HG02973 (cell line): ENCODE results near the gene PRRC2C.
"Not testable (repeated sequence)": the region's sequence is repeated elsewhere in the genome, so short reads cannot be mapped to it uniquely, and the experiment has no call there.

Source experiments
- ATAC-seq: cut with Tn5 transposase; IDR thresholded peaks from one replicate; pipeline ENCODE4 v1.9.1; 2021; ENCODE audit warnings: moderate library complexity; ENCODE audit not compliant: unreplicated experiment

Gene PRRC2C

GRCh38 chr1:171582589-171582988, 97.3 kb downstream of the PRRC2C start:
- no peak for ATAC-seq

- ATAC-seq = no peak
Measured at GRCh38 chr1:171583591-171584201, 98.4 kb downstream of the PRRC2C start.

GRCh38 chr1:171585715-171586114, 100.4 kb downstream of the PRRC2C start:
- no peak for ATAC-seq

GRCh38 chr1:171588230-171588629, 102.9 kb downstream of the PRRC2C start:
- ATAC-seq = no peak

GRCh38 chr1:171590022-171590421, 104.7 kb downstream of the PRRC2C start:
- no peak for ATAC-seq

- ATAC-seq = no peak
Measured at GRCh38 chr1:171595324-171595723, 110.0 kb downstream of the PRRC2C start.

- no peak for ATAC-seq
Measured at GRCh38 chr1:171596119-171596518, 110.8 kb downstream of the PRRC2C start.

- ATAC-seq = no peak
Measured at GRCh38 chr1:171596705-171597104, 111.4 kb downstream of the PRRC2C start.

- no peak for ATAC-seq
Measured at GRCh38 chr1:171597203-171597602, 111.9 kb downstream of the PRRC2C start.

GRCh38 chr1:171600310-171600709, 115.0 kb downstream of the PRRC2C start:
- not testable (repeated sequence) for ATAC-seq

GRCh38 chr1:171600862-171601261, 115.5 kb downstream of the PRRC2C start:
- no peak for ATAC-seq

GRCh38 chr1:171603042-171603441, 117.7 kb downstream of the PRRC2C start:
- ATAC-seq = not testable (repeated sequence)

GRCh38 chr1:171606402-171606941, 121.1 kb downstream of the PRRC2C start:
- ATAC-seq = no peak

GRCh38 chr1:171610385-171610784, 125.1 kb downstream of the PRRC2C start:
- ATAC-seq = no peak

- ATAC-seq = no peak
Measured at GRCh38 chr1:171611306-171611705, 126.0 kb downstream of the PRRC2C start.

- ATAC-seq = no peak
Measured at GRCh38 chr1:171613282-171613681, 128.0 kb downstream of the PRRC2C start.

- ATAC-seq = not testable (repeated sequence)
Measured at GRCh38 chr1:171615122-171615906, 130.0 kb downstream of the PRRC2C start.

- no peak for ATAC-seq
Measured at GRCh38 chr1:171616586-171616985, 131.3 kb downstream of the PRRC2C start.

- ATAC-seq = no peak
Measured at GRCh38 chr1:171622152-171622462, 136.8 kb downstream of the PRRC2C start, which contains the start of gene MYOCOS. MYOCOS (plus strand) TSS chr1:171622243; CDS start chr1:171623884, 1,641 bp downstream.

GRCh38 chr1:171623651-171624331, 138.5 kb downstream of the PRRC2C start:
- ATAC-seq = no peak

- ATAC-seq = no peak
Measured at GRCh38 chr1:171625225-171625624, 139.9 kb downstream of the PRRC2C start.

GRCh38 chr1:171627020-171627419, 141.7 kb downstream of the PRRC2C start:
- ATAC-seq = no peak
